ENCODE data around the gene INF2.

- no peak for TF ChIP-seq POLR2A (IDR thresholded peaks at IDR 0.05)
- TF ChIP-seq, protein P1, sequence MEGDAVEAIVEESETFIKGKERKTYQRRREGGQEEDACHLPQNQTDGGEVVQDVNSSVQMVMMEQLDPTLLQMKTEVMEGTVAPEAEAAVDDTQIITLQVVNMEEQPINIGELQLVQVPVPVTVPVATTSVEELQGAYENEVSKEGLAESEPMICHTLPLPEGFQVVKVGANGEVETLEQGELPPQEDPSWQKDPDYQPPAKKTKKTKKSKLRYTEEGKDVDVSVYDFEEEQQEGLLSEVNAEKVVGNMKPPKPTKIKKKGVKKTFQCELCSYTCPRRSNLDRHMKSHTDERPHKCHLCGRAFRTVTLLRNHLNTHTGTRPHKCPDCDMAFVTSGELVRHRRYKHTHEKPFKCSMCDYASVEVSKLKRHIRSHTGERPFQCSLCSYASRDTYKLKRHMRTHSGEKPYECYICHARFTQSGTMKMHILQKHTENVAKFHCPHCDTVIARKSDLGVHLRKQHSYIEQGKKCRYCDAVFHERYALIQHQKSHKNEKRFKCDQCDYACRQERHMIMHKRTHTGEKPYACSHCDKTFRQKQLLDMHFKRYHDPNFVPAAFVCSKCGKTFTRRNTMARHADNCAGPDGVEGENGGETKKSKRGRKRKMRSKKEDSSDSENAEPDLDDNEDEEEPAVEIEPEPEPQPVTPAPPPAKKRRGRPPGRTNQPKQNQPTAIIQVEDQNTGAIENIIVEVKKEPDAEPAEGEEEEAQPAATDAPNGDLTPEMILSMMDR (IDR thresholded peaks at IDR 0.05), result no peak
- TF ChIP-seq POLR2AphosphoS5 (IDR thresholded peaks at IDR 0.05), result no peak
Measured at GRCh38 chr14:104757238-104757585, 67.8 kb downstream of the INF2 start.
